Measurements from ENCODE around the gene AMBP.

The AMBP gene

GRCh38 chr9:114031037-114031630 is 47.0 kb downstream of the AMBP start:
- DNase-seq (ENCODE audit: low spot score), result no peak

- no peak for DNase-seq (ENCODE audit: low spot score)
These were observed 47.7 kb downstream of the AMBP start for GRCh38 chr9:114030364-114030763.

GRCh38 chr9:114029311-114030170 is 48.6 kb downstream of the AMBP start:
- no peak for DNase-seq (ENCODE audit: low spot score)

GRCh38 chr9:114028646-114029045 is 49.5 kb downstream of the AMBP start:
- no peak for DNase-seq (ENCODE audit: low spot score)

GRCh38 chr9:114027863-114028465 is 50.1 kb downstream of the AMBP start:
- DNase-seq (ENCODE audit: low spot score), result no peak

- DNase-seq (ENCODE audit: low spot score), result no peak
These were observed 50.8 kb downstream of the AMBP start for GRCh38 chr9:114027159-114027862.

- no peak for DNase-seq (ENCODE audit: low spot score)
These were observed 51.8 kb downstream of the AMBP start for GRCh38 chr9:114026335-114026734.

- no peak for DNase-seq (ENCODE audit: low spot score)
These were observed 52.3 kb downstream of the AMBP start for GRCh38 chr9:114025760-114026159.

- DNase-seq (ENCODE audit: low spot score), result no peak
These were observed 52.8 kb downstream of the AMBP start for GRCh38 chr9:114025196-114025753.

GRCh38 chr9:114023961-114024360 is 54.1 kb downstream of the AMBP start:
- no peak for DNase-seq (ENCODE audit: low spot score)

- no peak for DNase-seq (ENCODE audit: low spot score)
These were observed 56.5 kb downstream of the AMBP start for GRCh38 chr9:114021578-114021977.

- no peak for DNase-seq (ENCODE audit: low spot score)
These were observed 60.1 kb downstream of the AMBP start for GRCh38 chr9:114017741-114018715.

GRCh38 chr9:114016629-114017423 is 61.3 kb downstream of the AMBP start:
- no peak for DNase-seq (ENCODE audit: low spot score)

GRCh38 chr9:114016101-114016500 is 62.0 kb downstream of the AMBP start:
- DNase-seq (ENCODE audit: low spot score), result no peak

GRCh38 chr9:114015607-114016006 is 62.5 kb downstream of the AMBP start:
- DNase-seq (ENCODE audit: low spot score), result no peak

- no peak for DNase-seq (ENCODE audit: low spot score)
These were observed 64.1 kb downstream of the AMBP start for GRCh38 chr9:114014044-114014443.

- DNase-seq (ENCODE audit: low spot score), result no peak
These were observed 66.0 kb downstream of the AMBP start for GRCh38 chr9:114012126-114012525.

GRCh38 chr9:114011313-114011712 is 66.8 kb downstream of the AMBP start:
- no peak for DNase-seq (ENCODE audit: low spot score)
